ENCODE data around the gene POU2AF3. TPM values are rescaled to one million over a fixed set of nuclear protein-coding genes. Genes with fewer than 3 reads are reported as not detected.
A peak's percentile ranks its signal among the peaks of the same experiment; 100 is the strongest.

The POU2AF3 gene
- total and polyA plus RNA-seq, 2 donors (not counting 1 experiment from before 2014, with no cell fraction given): 0.07 to 0.17 TPM

GRCh38 chr11:111253630-111254029 lies 44.7 kb upstream of the POU2AF3 start:
- H3K36me3 ChIP-seq (ENCODE audit: control insufficient read depth, insufficient read depth, low read length): no peaks in the 10 kb centered on the region
- H3K9me3 ChIP-seq (ENCODE audit: control insufficient read depth, insufficient read depth, low read depth, low read length): no peaks in the 10 kb centered on the region
- no peak overlapping the region for H3K9ac ChIP-seq (ENCODE audit: insufficient read depth, low read length)
- DNase-seq (ENCODE audit: low read depth in 2 of 2): no peak
- H3K27ac ChIP-seq (ENCODE audit: insufficient read depth, low read length): no peak overlapping the region
- H4K20me1 ChIP-seq (ENCODE audit: control insufficient read depth, extremely low read depth, insufficient read depth, low read length): no peaks in the 10 kb centered on the region
- H3K4me2 ChIP-seq (ENCODE audit: extremely low read depth, insufficient read depth, low read length): no peak overlapping the region
- H3K4me3 ChIP-seq (replicated peaks in 1 of 4; ENCODE audit: control extremely low read depth in 1 of 4, insufficient read depth in 1 of 4, low read depth in 3 of 4, low read length in 4 of 4): no peak overlapping the region
- TF ChIP-seq CTCF (conservative IDR thresholded peaks at IDR 0.05 in 1 of 2, IDR thresholded peaks at IDR 0.05 in 1 of 2; ENCODE audit: low read depth in 1 of 2, low read length in 2 of 2) (no peak), EZH2 (IDR thresholded peaks at IDR 0.05; ENCODE audit: low read length, missing control alignments) (no peak)
- H3K79me2 ChIP-seq (ENCODE audit: control insufficient read depth, insufficient read depth, low read length): no peaks in the 10 kb centered on the region
- H3K4me1 ChIP-seq (ENCODE audit: control insufficient read depth, extremely low read depth, insufficient read depth, low read length): no peaks in the 10 kb centered on the region
- H3K27me3 ChIP-seq (ENCODE audit: control insufficient read depth, insufficient read depth, low read length): peaks cover 3% of the 10 kb centered on the region
- H2AFZ ChIP-seq (ENCODE audit: low read length): no peak overlapping the region

GRCh38 chr11:111258046-111258445 lies 40.3 kb upstream of the POU2AF3 start:
- no peaks in the 10 kb centered on the region for H3K4me1 ChIP-seq (ENCODE audit: control insufficient read depth, extremely low read depth, insufficient read depth, low read length)
- H2AFZ ChIP-seq (ENCODE audit: low read length): no peak overlapping the region
- H3K36me3 ChIP-seq (ENCODE audit: control insufficient read depth, insufficient read depth, low read length): no peaks in the 10 kb centered on the region
- H3K27ac ChIP-seq (ENCODE audit: insufficient read depth, low read length): no peak overlapping the region
- no peak overlapping the region for H3K4me3 ChIP-seq (replicated peaks in 1 of 4; ENCODE audit: control extremely low read depth in 1 of 4, insufficient read depth in 1 of 4, low read depth in 3 of 4, low read length in 4 of 4)
- no peak overlapping the region for H3K4me2 ChIP-seq (ENCODE audit: extremely low read depth, insufficient read depth, low read length)
- peak in 1 of 2 donors; percentile 1 for DNase-seq (ENCODE audit: low read depth in 2 of 2)
- H3K9me3 ChIP-seq (ENCODE audit: control insufficient read depth, insufficient read depth, low read depth, low read length): no peaks in the 10 kb centered on the region
- H3K9ac ChIP-seq (ENCODE audit: insufficient read depth, low read length): no peak overlapping the region
- H3K79me2 ChIP-seq (ENCODE audit: control insufficient read depth, insufficient read depth, low read length): no peaks in the 10 kb centered on the region
- TF ChIP-seq CTCF (conservative IDR thresholded peaks at IDR 0.05 in 1 of 2, IDR thresholded peaks at IDR 0.05 in 1 of 2; ENCODE audit: low read depth in 1 of 2, low read length in 2 of 2) (no peak), EZH2 (IDR thresholded peaks at IDR 0.05; ENCODE audit: low read length, missing control alignments) (no peak)
- no peaks in the 10 kb centered on the region for H3K27me3 ChIP-seq (ENCODE audit: control insufficient read depth, insufficient read depth, low read length)
- H4K20me1 ChIP-seq (ENCODE audit: control insufficient read depth, extremely low read depth, insufficient read depth, low read length): no peaks in the 10 kb centered on the region

- H3K4me2 ChIP-seq (ENCODE audit: extremely low read depth, insufficient read depth, low read length): no peak overlapping the region
- no peak overlapping the region for H2AFZ ChIP-seq (ENCODE audit: low read length)
- no peak overlapping the region for H3K4me3 ChIP-seq (replicated peaks in 1 of 4; ENCODE audit: control extremely low read depth in 1 of 4, insufficient read depth in 1 of 4, low read depth in 3 of 4, low read length in 4 of 4)
- H4K20me1 ChIP-seq (ENCODE audit: control insufficient read depth, extremely low read depth, insufficient read depth, low read length): no peaks in the 10 kb centered on the region
- H3K4me1 ChIP-seq (ENCODE audit: control insufficient read depth, extremely low read depth, insufficient read depth, low read length): no peaks in the 10 kb centered on the region
- H3K79me2 ChIP-seq (ENCODE audit: control insufficient read depth, insufficient read depth, low read length): no peaks in the 10 kb centered on the region
- peak in 1 of 2 donors; percentile 67 for DNase-seq (ENCODE audit: low read depth in 2 of 2)
- no peak for TF ChIP-seq CTCF (conservative IDR thresholded peaks at IDR 0.05 in 1 of 2, IDR thresholded peaks at IDR 0.05 in 1 of 2; ENCODE audit: low read depth in 1 of 2, low read length in 2 of 2)
- TF ChIP-seq EZH2 (IDR thresholded peaks at IDR 0.05; ENCODE audit: low read length, missing control alignments): no peak
- H3K27ac ChIP-seq (ENCODE audit: insufficient read depth, low read length): no peak overlapping the region
- H3K9me3 ChIP-seq (ENCODE audit: control insufficient read depth, insufficient read depth, low read depth, low read length): no peaks in the 10 kb centered on the region
- no peaks in the 10 kb centered on the region for H3K36me3 ChIP-seq (ENCODE audit: control insufficient read depth, insufficient read depth, low read length)
- no peaks in the 10 kb centered on the region for H3K27me3 ChIP-seq (ENCODE audit: control insufficient read depth, insufficient read depth, low read length)
- H3K9ac ChIP-seq (ENCODE audit: insufficient read depth, low read length): no peak overlapping the region
Observed at GRCh38 chr11:111259896-111260295, 38.5 kb upstream of the POU2AF3 start.

Measured in fibroblast of lung (primary cell).